ENCODE measurements around the gene HS3ST5. TPM values are rescaled to one million over a fixed set of nuclear protein-coding genes. Genes with fewer than 3 reads are reported as not detected.
"Not testable (repeated sequence)": the region's sequence is repeated elsewhere in the genome, so short reads cannot be mapped to it uniquely, and the experiment has no call there.

Gene HS3ST5
- total RNA-seq, 1 donor = not detected

- H3K27me3 ChIP-seq (ENCODE audit: insufficient read depth, low read length) = no peaks in the 10 kb centered on the region
- no peak for DNase-seq (ENCODE audit: insufficient read length, low spot score, missing footprints)
- no peaks in the 10 kb centered on the region for H3K79me2 ChIP-seq (ENCODE audit: insufficient read depth, low read length)
- H4K20me1 ChIP-seq (ENCODE audit: insufficient read depth, low read length) = no peaks in the 10 kb centered on the region
- no peak overlapping the region for H3K4me3 ChIP-seq (ENCODE audit: insufficient read depth, low read length)
- H3K9me3 ChIP-seq (ENCODE audit: low read depth, low read length) = no peaks in the 10 kb centered on the region
- H3K36me3 ChIP-seq (ENCODE audit: insufficient read depth, low read length) = no peaks in the 10 kb centered on the region
- no peak overlapping the region for H2AFZ ChIP-seq (ENCODE audit: low read length)
- no peaks in the 10 kb centered on the region for H3K4me1 ChIP-seq (ENCODE audit: insufficient read depth, low read length)
- no peak overlapping the region for H3K4me2 ChIP-seq (ENCODE audit: insufficient read depth, low read length)
- H3K27ac ChIP-seq (ENCODE audit: low read depth, low read length) = no peak overlapping the region
- TF ChIP-seq, protein P1, sequence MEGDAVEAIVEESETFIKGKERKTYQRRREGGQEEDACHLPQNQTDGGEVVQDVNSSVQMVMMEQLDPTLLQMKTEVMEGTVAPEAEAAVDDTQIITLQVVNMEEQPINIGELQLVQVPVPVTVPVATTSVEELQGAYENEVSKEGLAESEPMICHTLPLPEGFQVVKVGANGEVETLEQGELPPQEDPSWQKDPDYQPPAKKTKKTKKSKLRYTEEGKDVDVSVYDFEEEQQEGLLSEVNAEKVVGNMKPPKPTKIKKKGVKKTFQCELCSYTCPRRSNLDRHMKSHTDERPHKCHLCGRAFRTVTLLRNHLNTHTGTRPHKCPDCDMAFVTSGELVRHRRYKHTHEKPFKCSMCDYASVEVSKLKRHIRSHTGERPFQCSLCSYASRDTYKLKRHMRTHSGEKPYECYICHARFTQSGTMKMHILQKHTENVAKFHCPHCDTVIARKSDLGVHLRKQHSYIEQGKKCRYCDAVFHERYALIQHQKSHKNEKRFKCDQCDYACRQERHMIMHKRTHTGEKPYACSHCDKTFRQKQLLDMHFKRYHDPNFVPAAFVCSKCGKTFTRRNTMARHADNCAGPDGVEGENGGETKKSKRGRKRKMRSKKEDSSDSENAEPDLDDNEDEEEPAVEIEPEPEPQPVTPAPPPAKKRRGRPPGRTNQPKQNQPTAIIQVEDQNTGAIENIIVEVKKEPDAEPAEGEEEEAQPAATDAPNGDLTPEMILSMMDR (IDR thresholded peaks at IDR 0.05; ENCODE audit: extremely low read depth, low read depth, low read length) = no peak
Observed at GRCh38 chr6:114220241-114220640, 122.6 kb downstream of the HS3ST5 start.

DNA sequence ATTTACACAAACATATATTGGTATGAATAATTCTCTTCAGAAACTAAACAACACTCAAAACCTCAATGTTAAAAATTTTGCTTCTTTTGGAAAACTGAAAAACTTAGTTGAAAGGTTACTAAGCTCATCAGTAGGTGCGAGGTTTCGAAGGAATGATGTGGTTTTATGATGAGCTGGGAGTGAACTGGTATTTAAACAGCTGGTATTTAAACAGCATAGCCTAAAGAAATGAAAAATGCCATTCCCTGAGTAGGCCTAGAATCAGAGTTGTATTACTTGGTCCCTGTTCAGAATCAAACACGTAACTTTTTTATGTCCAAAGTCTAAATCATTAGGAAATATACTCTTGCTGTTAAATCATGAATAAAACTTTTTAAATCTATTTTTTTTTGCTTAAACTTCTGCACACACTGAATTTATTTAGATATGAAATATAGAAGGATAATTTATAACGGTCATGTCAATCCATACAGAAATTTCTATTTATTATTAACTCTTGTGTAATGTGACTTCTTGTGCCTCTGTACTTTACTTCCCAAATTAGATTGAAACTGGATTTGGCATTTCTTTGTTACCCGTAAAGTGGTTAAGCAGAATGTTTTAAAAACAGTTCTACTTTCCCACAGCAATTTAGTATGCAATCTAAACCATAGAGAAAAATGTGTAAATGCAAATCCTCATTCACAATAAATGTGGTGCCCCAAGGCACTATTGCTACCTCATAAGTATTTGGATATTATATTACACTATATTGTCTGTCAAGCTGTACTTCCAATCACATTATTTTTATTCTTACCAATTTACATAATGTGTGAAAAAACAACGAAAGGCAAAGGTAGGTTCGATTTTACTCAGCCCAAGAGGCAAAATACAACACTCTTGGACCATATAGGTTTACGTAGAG is 124.1 kb downstream of the HS3ST5 start:
- no peak for DNase-seq (ENCODE audit: insufficient read length, low spot score, missing footprints)
- no peaks in the 10 kb centered on the region for H3K79me2 ChIP-seq (ENCODE audit: insufficient read depth, low read length)
- no peak overlapping the region for H3K27ac ChIP-seq (ENCODE audit: low read depth, low read length)
- H2AFZ ChIP-seq (ENCODE audit: low read length) = no peak overlapping the region
- H3K9me3 ChIP-seq (ENCODE audit: low read depth, low read length) = no peaks in the 10 kb centered on the region
- no peak overlapping the region for H3K4me2 ChIP-seq (ENCODE audit: insufficient read depth, low read length)
- no peak overlapping the region for H3K4me3 ChIP-seq (ENCODE audit: insufficient read depth, low read length)
- no peaks in the 10 kb centered on the region for H3K27me3 ChIP-seq (ENCODE audit: insufficient read depth, low read length)
- no peaks in the 10 kb centered on the region for H3K4me1 ChIP-seq (ENCODE audit: insufficient read depth, low read length)
- H3K36me3 ChIP-seq (ENCODE audit: insufficient read depth, low read length) = no peaks in the 10 kb centered on the region
- no peaks in the 10 kb centered on the region for H4K20me1 ChIP-seq (ENCODE audit: insufficient read depth, low read length)
- TF ChIP-seq, protein P1 (IDR thresholded peaks at IDR 0.05; ENCODE audit: extremely low read depth, low read depth, low read length) = no peak

GRCh38 chr6:114217996-114218395 is 124.8 kb downstream of the HS3ST5 start:
- H3K27ac ChIP-seq (ENCODE audit: low read depth, low read length); H3K4me2 ChIP-seq (ENCODE audit: insufficient read depth, low read length); H3K79me2 ChIP-seq (ENCODE audit: insufficient read depth, low read length); H3K4me3 ChIP-seq (ENCODE audit: insufficient read depth, low read length); H3K36me3 ChIP-seq (ENCODE audit: insufficient read depth, low read length); DNase-seq (ENCODE audit: insufficient read length, low spot score, missing footprints); H4K20me1 ChIP-seq (ENCODE audit: insufficient read depth, low read length); H2AFZ ChIP-seq (ENCODE audit: low read length); H3K4me1 ChIP-seq (ENCODE audit: insufficient read depth, low read length); H3K27me3 ChIP-seq (ENCODE audit: insufficient read depth, low read length); H3K9me3 ChIP-seq (ENCODE audit: low read depth, low read length): not testable (repeated sequence)

- Histone ChIP-seq H4K20me1 (ENCODE audit: insufficient read depth, low read length) (no peaks in the 10 kb centered on the region), H3K9me3 (ENCODE audit: low read depth, low read length) (no peaks in the 10 kb centered on the region), H3K27ac (ENCODE audit: low read depth, low read length) (no peak overlapping the region), H3K27me3 (ENCODE audit: insufficient read depth, low read length) (no peaks in the 10 kb centered on the region), H3K4me2 (ENCODE audit: insufficient read depth, low read length) (no peak overlapping the region), H2AFZ (ENCODE audit: low read length) (no peak overlapping the region), H3K79me2 (ENCODE audit: insufficient read depth, low read length) (no peaks in the 10 kb centered on the region), H3K4me1 (ENCODE audit: insufficient read depth, low read length) (no peaks in the 10 kb centered on the region), H3K36me3 (ENCODE audit: insufficient read depth, low read length) (no peaks in the 10 kb centered on the region), H3K4me3 (ENCODE audit: insufficient read depth, low read length) (no peak overlapping the region)
- TF ChIP-seq, protein P1 (IDR thresholded peaks at IDR 0.05; ENCODE audit: extremely low read depth, low read depth, low read length) = no peak
- DNase-seq (ENCODE audit: insufficient read length, low spot score, missing footprints) = peak; percentile 32
Observed at GRCh38 chr6:114216789-114217467, 125.9 kb downstream of the HS3ST5 start.
